K562 (cell line): ENCODE results near the gene SPATA2L. TPM values are rescaled to one million over a fixed set of nuclear protein-coding genes. Genes with fewer than 3 reads are reported as not detected.
A peak's percentile ranks its signal among the peaks of the same experiment; 100 is the strongest.

Source experiments
- CREM ChIP-seq: IDR thresholded peaks from 2 replicates; pipeline ENCODE4 v1.6.1; 2014; ENCODE audit warnings: antibody characterized with exemption, low read depth
- FOXK1 ChIP-seq: sonication (generic); formaldehyde crosslinking; IDR thresholded peaks from 2 replicates; pipeline ENCODE4 v1.8.0; 2022; ENCODE audit warnings: missing genetic modification reagents, mild to moderate bottlenecking, borderline replicate concordance
- HMG20A ChIP-seq: fragments of 450-650 bp; formaldehyde crosslinking; conservative IDR thresholded peaks from 2 replicates; pipeline ENCODE4 v1.4.0; 2020; ENCODE audit warnings: mild to moderate bottlenecking, mixed read lengths
- MEF2A ChIP-seq: IDR thresholded peaks from 2 replicates; pipeline ENCODE4 v1.6.1; 2011; ENCODE audit warnings: low read depth, mild to moderate bottlenecking, low read length, moderate library complexity; ENCODE audit not compliant: control insufficient read depth
- PTTG1 ChIP-seq: fragments of 450-650 bp; IDR thresholded peaks from 2 replicates; pipeline ENCODE4 v1.6.1; 2016; ENCODE audit warnings: low read depth, mild to moderate bottlenecking, missing genetic modification characterization, missing compliant biosample characterization
- RAD51 ChIP-seq: fragments of 450-650 bp; IDR thresholded peaks from 2 replicates; pipeline ENCODE4 v1.7.1; 2016; ENCODE audit warnings: low read depth, mild to moderate bottlenecking, borderline replicate concordance
- SREBF1 ChIP-seq: fragments of 150-350 bp; IDR thresholded peaks from 2 replicates; pipeline ENCODE4 v1.6.1; 2014; ENCODE audit warnings: antibody characterized with exemption, low read depth, low read length, borderline replicate concordance
- USF1 ChIP-seq: sonication (generic); formaldehyde crosslinking; IDR thresholded peaks from 2 replicates; pipeline ENCODE4 v1.9.0; 2022; ENCODE audit warnings: mild to moderate bottlenecking, missing genetic modification reagents
- ZBTB2 ChIP-seq: fragments of 450-650 bp; IDR thresholded peaks from 2 replicates; pipeline ENCODE4 v1.6.1; 2016; ENCODE audit warnings: antibody characterized with exemption
- ZFPM2 ChIP-seq: fragments of 250-450 bp; sonication (Bioruptor Pico); IDR thresholded peaks from 2 replicates; pipeline ENCODE4 v1.5.1; 2022; ENCODE audit warnings: mild to moderate bottlenecking
- ZKSCAN1 ChIP-seq: fragments of 150-350 bp; IDR thresholded peaks from 2 replicates; pipeline ENCODE4 v1.6.1; 2016; ENCODE audit warnings: low read depth, low read length
- ZNF263 ChIP-seq: sonication (generic); formaldehyde crosslinking; IDR thresholded peaks from 2 replicates; pipeline ENCODE4 v1.8.0; 2022; ENCODE audit warnings: mild to moderate bottlenecking, missing genetic modification reagents, borderline replicate concordance
- ZNF384 ChIP-seq: IDR thresholded peaks from 2 replicates; pipeline ENCODE4 v1.6.1; 2012; ENCODE audit warnings: low read depth, low read length, improper control_type of control experiment
- ZNF445 ChIP-seq: fragments of 250-450 bp; sonication (Bioruptor Pico); IDR thresholded peaks from 2 replicates; pipeline ENCODE4 v1.4.0; 2020; ENCODE audit warnings: low read depth, mild to moderate bottlenecking, moderate library complexity
- ZNF764 ChIP-seq: fragments of 250-450 bp; sonication (Bioruptor Pico); IDR thresholded peaks from 2 replicates; pipeline ENCODE4 v1.4.0; 2020; ENCODE audit warnings: low read depth, mild to moderate bottlenecking, moderate library complexity
- polyA plus RNA-seq, 8 experiments: library from polyadenylated mRNA; depleted of rRNA in 4 of 8; stranded (reverse) in 5 of 8; unstranded in 3 of 8; fragments of >200 nt; fragmentation: Nextera tagmentation in 2 of 8; fragmentation: Illumina TruSeq in 1 of 8; extraction: Ambion mirVana in 2 of 8; extraction: Trizol in 1 of 8; gene quantifications; 2 replicates each; pipeline versions ENCODE4 v1.2.1 to v1.2.3, GENCODE V29; 2011 to 2014; ENCODE audit warnings: inconsistent platforms in 1 of 8, missing spikeins in 1 of 8
- total RNA-seq, 7 experiments: library from RNA; depleted of rRNA in 6 of 7; stranded (reverse); fragments of >200 nt in 6 of 7; fragmentation: Illumina TruSeq in 2 of 7; extraction: Trizol in 2 of 7; gene quantifications; 2 replicates each; pipeline versions ENCODE4 v1.2.1 to v1.2.3, GENCODE V29; 2011 to 2021; ENCODE audit warnings: low replicate concordance in 1 of 7
- TF ChIP-seq, protein P1 (sequence below): fragments of 450-650 bp; formaldehyde crosslinking; IDR thresholded peaks from 2 replicates; pipeline ENCODE4 v1.4.0; 2020; ENCODE audit warnings: mild to moderate bottlenecking, moderate library complexity
- TF ChIP-seq, protein P2 (sequence below): sonication (generic); formaldehyde crosslinking; IDR thresholded peaks from 2 replicates; pipeline ENCODE4 v1.8.0; 2023; ENCODE audit warnings: mild to moderate bottlenecking, missing genetic modification reagents
- TF ChIP-seq, protein P3 (sequence below): fragments of 250-450 bp; sonication (Bioruptor Pico); IDR thresholded peaks from 2 replicates; pipeline ENCODE4 v1.5.0; 2022; ENCODE audit warnings: mild to moderate bottlenecking

Gene SPATA2L
- total and polyA plus RNA-seq, 9 of the 15 experiments (the other 6 are each of a cell fraction or from before 2014, with no cell fraction given): 0.13 to 19.2 (median 4.8) TPM; not detected in 1

GRCh38 chr16:89700649-89701424 lies 668 bp downstream of the SPATA2L start (continued):
- TF ChIP-seq, protein P1, sequence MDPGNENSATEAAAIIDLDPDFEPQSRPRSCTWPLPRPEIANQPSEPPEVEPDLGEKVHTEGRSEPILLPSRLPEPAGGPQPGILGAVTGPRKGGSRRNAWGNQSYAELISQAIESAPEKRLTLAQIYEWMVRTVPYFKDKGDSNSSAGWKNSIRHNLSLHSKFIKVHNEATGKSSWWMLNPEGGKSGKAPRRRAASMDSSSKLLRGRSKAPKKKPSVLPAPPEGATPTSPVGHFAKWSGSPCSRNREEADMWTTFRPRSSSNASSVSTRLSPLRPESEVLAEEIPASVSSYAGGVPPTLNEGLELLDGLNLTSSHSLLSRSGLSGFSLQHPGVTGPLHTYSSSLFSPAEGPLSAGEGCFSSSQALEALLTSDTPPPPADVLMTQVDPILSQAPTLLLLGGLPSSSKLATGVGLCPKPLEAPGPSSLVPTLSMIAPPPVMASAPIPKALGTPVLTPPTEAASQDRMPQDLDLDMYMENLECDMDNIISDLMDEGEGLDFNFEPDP: no peak
- no peak for TF ChIP-seq ZFPM2
- no peak for TF ChIP-seq FOXK1 (CRISPR knock-in tag)
- TF ChIP-seq ZBTB2: no peak
- no peak for TF ChIP-seq USF1 (CRISPR knock-in tag)
- no peak for TF ChIP-seq MEF2A
- TF ChIP-seq RAD51: no peak
- no peak for TF ChIP-seq PTTG1 (tag)
- TF ChIP-seq ZNF263: peak; percentile 88
- no peak for TF ChIP-seq ZNF384
- TF ChIP-seq, protein P2, sequence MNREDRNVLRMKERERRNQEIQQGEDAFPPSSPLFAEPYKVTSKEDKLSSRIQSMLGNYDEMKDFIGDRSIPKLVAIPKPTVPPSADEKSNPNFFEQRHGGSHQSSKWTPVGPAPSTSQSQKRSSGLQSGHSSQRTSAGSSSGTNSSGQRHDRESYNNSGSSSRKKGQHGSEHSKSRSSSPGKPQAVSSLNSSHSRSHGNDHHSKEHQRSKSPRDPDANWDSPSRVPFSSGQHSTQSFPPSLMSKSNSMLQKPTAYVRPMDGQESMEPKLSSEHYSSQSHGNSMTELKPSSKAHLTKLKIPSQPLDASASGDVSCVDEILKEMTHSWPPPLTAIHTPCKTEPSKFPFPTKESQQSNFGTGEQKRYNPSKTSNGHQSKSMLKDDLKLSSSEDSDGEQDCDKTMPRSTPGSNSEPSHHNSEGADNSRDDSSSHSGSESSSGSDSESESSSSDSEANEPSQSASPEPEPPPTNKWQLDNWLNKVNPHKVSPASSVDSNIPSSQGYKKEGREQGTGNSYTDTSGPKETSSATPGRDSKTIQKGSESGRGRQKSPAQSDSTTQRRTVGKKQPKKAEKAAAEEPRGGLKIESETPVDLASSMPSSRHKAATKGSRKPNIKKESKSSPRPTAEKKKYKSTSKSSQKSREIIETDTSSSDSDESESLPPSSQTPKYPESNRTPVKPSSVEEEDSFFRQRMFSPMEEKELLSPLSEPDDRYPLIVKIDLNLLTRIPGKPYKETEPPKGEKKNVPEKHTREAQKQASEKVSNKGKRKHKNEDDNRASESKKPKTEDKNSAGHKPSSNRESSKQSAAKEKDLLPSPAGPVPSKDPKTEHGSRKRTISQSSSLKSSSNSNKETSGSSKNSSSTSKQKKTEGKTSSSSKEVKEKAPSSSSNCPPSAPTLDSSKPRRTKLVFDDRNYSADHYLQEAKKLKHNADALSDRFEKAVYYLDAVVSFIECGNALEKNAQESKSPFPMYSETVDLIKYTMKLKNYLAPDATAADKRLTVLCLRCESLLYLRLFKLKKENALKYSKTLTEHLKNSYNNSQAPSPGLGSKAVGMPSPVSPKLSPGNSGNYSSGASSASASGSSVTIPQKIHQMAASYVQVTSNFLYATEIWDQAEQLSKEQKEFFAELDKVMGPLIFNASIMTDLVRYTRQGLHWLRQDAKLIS (CRISPR knock-in tag): no peak
- TF ChIP-seq, protein P3, sequence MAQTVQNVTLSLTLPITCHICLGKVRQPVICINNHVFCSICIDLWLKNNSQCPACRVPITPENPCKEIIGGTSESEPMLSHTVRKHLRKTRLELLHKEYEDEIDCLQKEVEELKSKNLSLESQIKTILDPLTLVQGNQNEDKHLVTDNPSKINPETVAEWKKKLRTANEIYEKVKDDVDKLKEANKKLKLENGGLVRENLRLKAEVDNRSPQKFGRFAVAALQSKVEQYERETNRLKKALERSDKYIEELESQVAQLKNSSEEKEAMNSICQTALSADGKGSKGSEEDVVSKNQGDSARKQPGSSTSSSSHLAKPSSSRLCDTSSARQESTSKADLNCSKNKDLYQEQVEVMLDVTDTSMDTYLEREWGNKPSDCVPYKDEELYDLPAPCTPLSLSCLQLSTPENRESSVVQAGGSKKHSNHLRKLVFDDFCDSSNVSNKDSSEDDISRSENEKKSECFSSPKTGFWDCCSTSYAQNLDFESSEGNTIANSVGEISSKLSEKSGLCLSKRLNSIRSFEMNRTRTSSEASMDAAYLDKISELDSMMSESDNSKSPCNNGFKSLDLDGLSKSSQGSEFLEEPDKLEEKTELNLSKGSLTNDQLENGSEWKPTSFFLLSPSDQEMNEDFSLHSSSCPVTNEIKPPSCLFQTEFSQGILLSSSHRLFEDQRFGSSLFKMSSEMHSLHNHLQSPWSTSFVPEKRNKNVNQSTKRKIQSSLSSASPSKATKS: no peak
- TF ChIP-seq SREBF1: no peak
- no peak for TF ChIP-seq HMG20A
- TF ChIP-seq ZNF445 (CRISPR knock-in tag): no peak
- TF ChIP-seq ZKSCAN1: no peak
- peak; percentile 81 for TF ChIP-seq CREM
- TF ChIP-seq ZNF764 (CRISPR knock-in tag): no peak
